Testis (tissue), 3 donors: ENCODE data around the gene CRYGN. TPM values are rescaled to one million over a fixed set of nuclear protein-coding genes. Genes with fewer than 3 reads are reported as not detected.

Experiments
- DNase-seq: peaks from one replicate; pipeline ENCODE4 v3.0.0-alpha.2; 2019
- H3K27ac ChIP-seq, 2 donors: fragments of 200-600 bp; sonication (generic); one replicate each; pipeline ENCODE4 v1.5.1; 2019
- H3K27me3 ChIP-seq: fragments of 200-600 bp; sonication (generic); one replicate; pipeline ENCODE4 v1.5.1; 2019
- H3K36me3 ChIP-seq: fragments of 200-600 bp; sonication (generic); one replicate; pipeline ENCODE4 v1.5.1; 2017; ENCODE audit warnings: low read depth; ENCODE audit errors: missing control alignments
- H3K4me1 ChIP-seq: fragments of 200-600 bp; sonication (generic); one replicate; pipeline ENCODE4 v1.5.1; 2019
- H3K4me3 ChIP-seq, 2 donors: fragments of 200-600 bp; sonication (generic); one replicate each; pipeline ENCODE4 v1.5.1; 2017 to 2019
- H3K9me3 ChIP-seq: fragments of 200-600 bp; sonication (generic); one replicate; pipeline ENCODE4 v1.5.1; 2017
- POLR2A ChIP-seq: fragments of 450-650 bp; IDR thresholded peaks from one replicate; pipeline ENCODE4 v1.6.1; 2017; ENCODE audit warnings: antibody characterized with exemption, mild to moderate bottlenecking, moderate library complexity
- whole genome bisulfite sequencing, 2 donors: methylation state at CpG; one replicate each; pipeline ENCODE4 v1.1.5; 2018; 5-methylcytosine and 5-hydroxymethylcytosine counted together
- intact Hi-C: fragments of 100-400 bp; cut with DNase I; formaldehyde crosslinking; loops from one replicate; pipeline ENCODE4 v1.15.1; 2023; ENCODE audit warnings: low total_unique reads
- polyA plus RNA-seq: library from polyadenylated mRNA; stranded (reverse); fragments of 350-450 nt; fragmentation: Illumina TruSeq; extraction: RNeasy Lipid Tissue Mini Kit (QIAGEN cat#74804); gene quantifications from one replicate; pipeline ENCODE4 v1.2.3, GENCODE V29; 2014; ENCODE audit warnings: low read depth, low replicate concordance; ENCODE audit not compliant: insufficient read depth
- total RNA-seq, 2 donors: library from RNA; depleted of rRNA; stranded (reverse); fragments of >200 nt; gene quantifications; one replicate each; pipeline ENCODE4 v1.2.3, GENCODE V29; 2016
- TF ChIP-seq, protein P1 (sequence below), 3 experiments: fragments of 450-650 bp in 2 of 3; fragments of 200-600 bp in 1 of 3; sonication (generic) in 1 of 3; IDR thresholded peaks; one replicate each; pipeline ENCODE4 v1.5.1; 2016 to 2019; ENCODE audit warnings: antibody characterized with exemption in 3 of 3, mild to moderate bottlenecking in 2 of 3, moderate library complexity in 1 of 3

Gene CRYGN
- total and polyA plus RNA-seq, 3 donors from 2014 or later = 0.44 to 1.7 (median 0.62) TPM

DNA sequence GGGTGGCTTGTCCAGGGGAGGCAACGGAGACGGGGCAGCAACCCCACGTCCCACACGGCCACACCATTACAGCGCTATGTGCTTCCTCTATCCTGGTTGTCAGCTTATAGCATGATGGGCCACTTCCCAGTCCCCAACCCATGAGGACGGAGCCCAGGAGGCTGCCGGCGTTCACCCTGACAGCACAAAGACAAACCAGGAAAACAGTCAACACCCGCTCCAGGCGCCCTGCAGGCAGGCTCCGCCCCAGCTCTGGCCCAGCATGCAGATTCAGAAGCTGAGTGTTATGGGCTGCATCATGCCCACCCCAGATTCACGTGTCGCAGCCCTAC lies 44.9 kb downstream of the CRYGN start:
- no peaks in the 10 kb centered on the region for H3K4me1 ChIP-seq
- H3K9me3 ChIP-seq = no peaks in the 10 kb centered on the region
- 91 to 92% methylated on average over 12 to 13 of the region's 13 CpGs for WGBS, 2 donors
- no peak for DNase-seq
- H3K4me3 ChIP-seq = no peak overlapping the region
- H3K27ac ChIP-seq = no peak overlapping the region
- no peak for TF ChIP-seq POLR2A
- TF ChIP-seq, protein P1, sequence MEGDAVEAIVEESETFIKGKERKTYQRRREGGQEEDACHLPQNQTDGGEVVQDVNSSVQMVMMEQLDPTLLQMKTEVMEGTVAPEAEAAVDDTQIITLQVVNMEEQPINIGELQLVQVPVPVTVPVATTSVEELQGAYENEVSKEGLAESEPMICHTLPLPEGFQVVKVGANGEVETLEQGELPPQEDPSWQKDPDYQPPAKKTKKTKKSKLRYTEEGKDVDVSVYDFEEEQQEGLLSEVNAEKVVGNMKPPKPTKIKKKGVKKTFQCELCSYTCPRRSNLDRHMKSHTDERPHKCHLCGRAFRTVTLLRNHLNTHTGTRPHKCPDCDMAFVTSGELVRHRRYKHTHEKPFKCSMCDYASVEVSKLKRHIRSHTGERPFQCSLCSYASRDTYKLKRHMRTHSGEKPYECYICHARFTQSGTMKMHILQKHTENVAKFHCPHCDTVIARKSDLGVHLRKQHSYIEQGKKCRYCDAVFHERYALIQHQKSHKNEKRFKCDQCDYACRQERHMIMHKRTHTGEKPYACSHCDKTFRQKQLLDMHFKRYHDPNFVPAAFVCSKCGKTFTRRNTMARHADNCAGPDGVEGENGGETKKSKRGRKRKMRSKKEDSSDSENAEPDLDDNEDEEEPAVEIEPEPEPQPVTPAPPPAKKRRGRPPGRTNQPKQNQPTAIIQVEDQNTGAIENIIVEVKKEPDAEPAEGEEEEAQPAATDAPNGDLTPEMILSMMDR (IDR thresholded peaks at IDR 0.05) = no peak
- intact Hi-C loops = no loop called here
- H3K36me3 ChIP-seq = no peaks in the 10 kb centered on the region
- H3K27me3 ChIP-seq = no peaks in the 10 kb centered on the region

DNA sequence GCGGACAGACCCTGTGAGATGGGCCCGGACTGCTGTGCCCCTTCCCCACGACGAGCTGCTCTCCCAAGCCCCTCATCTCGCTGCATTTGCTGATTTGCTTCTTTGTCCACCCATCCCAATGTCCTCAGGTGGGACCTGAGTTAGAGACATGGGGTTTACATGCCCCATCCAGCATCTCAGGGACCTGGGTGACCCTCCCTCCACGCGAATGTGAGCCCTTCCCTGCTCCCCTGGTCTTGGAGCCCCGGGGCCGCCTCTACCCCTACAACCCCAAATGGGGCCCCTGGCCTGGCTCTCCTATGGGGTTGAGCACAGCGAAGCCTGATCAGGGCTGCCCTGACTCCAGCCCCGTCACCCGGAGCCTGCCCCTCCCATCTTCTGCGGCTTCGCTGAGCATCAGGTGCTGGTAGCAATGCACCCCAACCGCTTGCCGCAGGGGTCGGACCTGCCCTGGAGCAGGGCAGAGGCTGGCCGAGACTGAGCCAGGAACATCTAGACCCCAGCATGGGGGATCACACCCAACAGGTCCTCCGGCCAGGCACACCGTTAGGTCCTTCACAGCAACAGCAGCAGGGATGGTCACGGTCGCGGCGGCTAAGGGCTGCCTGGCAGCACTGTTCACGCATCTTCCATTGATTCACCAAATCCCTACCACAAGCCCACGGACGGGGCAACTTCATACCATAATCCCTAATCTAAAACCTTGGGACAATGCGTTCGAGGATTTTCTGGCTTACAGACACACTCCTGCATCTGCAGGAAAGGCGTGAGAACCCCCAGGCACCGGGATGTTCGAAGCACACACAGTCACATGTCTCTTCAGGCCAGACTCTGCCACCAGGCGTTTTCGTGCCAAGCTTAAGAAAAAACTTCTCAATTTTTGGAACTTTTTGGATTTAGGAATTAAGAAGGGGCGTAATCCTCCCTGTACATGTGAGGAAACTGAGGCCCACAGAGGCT lies 45.6 kb downstream of the CRYGN start:
- no peaks in the 10 kb centered on the region for H3K27me3 ChIP-seq
- no peaks in the 10 kb centered on the region for H3K36me3 ChIP-seq
- no peaks in the 10 kb centered on the region for H3K4me1 ChIP-seq
- DNase-seq = no peak
- H3K9me3 ChIP-seq = no peaks in the 10 kb centered on the region
- no peak for TF ChIP-seq POLR2A
- TF ChIP-seq, protein P1 (IDR thresholded peaks at IDR 0.05) = no peak
- WGBS, 2 donors = 88 to 92% methylated on average over 16 to 35 of the region's 35 CpGs
- intact Hi-C loops = no loop called here
- no peak overlapping the region for H3K4me3 ChIP-seq
- H3K27ac ChIP-seq = no peak overlapping the region

DNA sequence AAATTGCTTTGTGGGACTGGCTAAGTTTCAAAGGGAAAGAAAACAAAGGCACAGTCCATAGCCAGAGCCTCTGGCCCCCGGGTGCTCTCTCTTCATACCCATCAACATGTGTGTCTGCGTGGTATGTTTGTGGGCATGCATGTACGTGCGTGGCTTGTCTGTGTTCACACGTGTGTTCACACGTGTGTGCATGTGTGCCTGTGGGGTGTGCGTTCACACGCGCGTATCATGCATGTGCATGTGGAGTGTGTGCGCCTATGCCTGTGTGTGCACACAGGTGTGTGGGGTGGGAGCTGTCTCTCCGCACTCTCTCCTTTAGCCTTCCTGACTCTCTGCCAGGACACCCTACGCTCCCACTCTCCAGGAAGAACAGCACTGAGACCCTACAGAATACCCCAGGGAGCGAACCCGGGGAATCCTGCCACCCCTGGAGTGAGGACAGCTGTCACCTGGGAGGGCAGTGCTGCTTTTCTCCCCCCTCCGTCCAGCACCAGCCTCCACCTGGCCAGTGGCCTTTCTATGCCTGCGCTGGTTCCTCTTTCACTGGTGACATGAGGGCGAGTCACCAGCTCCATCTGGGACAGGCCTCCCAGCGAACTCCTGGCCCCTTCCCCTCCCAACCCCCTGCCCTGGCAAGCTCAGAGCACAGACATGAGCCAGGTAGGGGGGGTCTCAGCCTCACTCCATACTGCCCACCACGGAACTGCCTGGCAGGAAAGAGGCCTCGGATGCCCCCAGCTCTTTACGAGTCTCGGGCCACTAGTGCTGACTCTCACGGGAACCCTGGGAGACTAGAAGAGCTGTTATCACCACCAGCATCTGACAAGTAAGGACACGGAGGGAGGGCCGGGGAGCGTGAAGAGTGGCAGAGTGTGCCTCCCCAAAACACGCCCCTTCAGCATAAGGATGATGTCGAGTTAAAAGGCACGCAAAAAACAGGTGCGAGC lies 46.6 kb downstream of the CRYGN start:
- Histone ChIP-seq H3K27ac (no peak overlapping the region), H3K4me3 (no peak overlapping the region), H3K4me1 (no peaks in the 10 kb centered on the region), H3K27me3 (no peaks in the 10 kb centered on the region), H3K9me3 (no peaks in the 10 kb centered on the region), H3K36me3 (no peaks in the 10 kb centered on the region)
- intact Hi-C loops = no loop called here
- no peak for DNase-seq
- TF ChIP-seq, protein P1 (IDR thresholded peaks at IDR 0.05) = no peak
- no peak for TF ChIP-seq POLR2A
- WGBS, 2 donors = 86 to 88% methylated on average over 26 to 31 of the region's 31 CpGs

DNA sequence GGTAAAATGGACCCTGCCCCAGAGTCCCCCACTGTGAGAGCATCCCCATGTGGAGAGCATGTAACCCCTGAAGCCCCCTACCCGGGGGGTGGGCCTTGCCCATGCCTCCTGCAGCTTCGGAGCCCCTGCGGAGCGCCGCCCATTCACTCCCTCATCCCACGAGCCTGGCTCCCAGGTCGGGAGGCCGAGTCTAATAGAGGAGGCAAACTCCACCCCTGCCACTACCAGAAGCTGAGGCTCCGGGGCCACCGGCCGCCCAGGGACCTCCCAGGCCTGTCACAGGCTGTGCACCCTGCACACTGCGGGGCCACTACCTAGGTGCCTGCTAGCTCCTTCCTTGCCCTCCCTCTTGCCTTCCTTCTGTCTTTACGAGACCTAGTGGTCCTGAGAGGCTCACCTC lies 47.5 kb downstream of the CRYGN start:
- intact Hi-C loops = no loop called here
- Histone ChIP-seq H3K36me3 (no peaks in the 10 kb centered on the region), H3K4me1 (peaks cover 2% of the 10 kb centered on the region), H3K4me3 (no peak overlapping the region), H3K9me3 (no peaks in the 10 kb centered on the region), H3K27me3 (no peaks in the 10 kb centered on the region), H3K27ac (no peak overlapping the region)
- DNase-seq = no peak
- TF ChIP-seq POLR2A = no peak
- TF ChIP-seq, protein P1 (IDR thresholded peaks at IDR 0.05) = no peak
- 82 to 91% methylated on average over 11 to 13 of the region's 13 CpGs for WGBS, 2 donors
